KMS-11 (cell line): ENCODE results near the gene METTL9.

Source experiments
- H2AFZ ChIP-seq: fragments of 200-600 bp; sonication (generic); 2 replicates; pipeline ENCODE4 v1.6.1; 2016; ENCODE audit warnings: antibody characterized with exemption, mixed run types, low read depth
- H3K27ac ChIP-seq: fragments of 200-600 bp; sonication (generic); 2 replicates; pipeline ENCODE4 v1.6.1; 2016; ENCODE audit warnings: mild to moderate bottlenecking, mixed run types
- H3K27me3 ChIP-seq: fragments of 200-600 bp; sonication (generic); 2 replicates; pipeline ENCODE4 v1.6.1; 2017; ENCODE audit warnings: mild to moderate bottlenecking, low read depth, mixed run types, moderate library complexity; ENCODE audit not compliant: insufficient read depth
- H3K36me3 ChIP-seq: fragments of 200-600 bp; sonication (generic); 2 replicates; pipeline ENCODE4 v1.6.1; 2017; ENCODE audit warnings: mild to moderate bottlenecking, mixed run types; ENCODE audit not compliant: insufficient read depth
- H3K4me1 ChIP-seq: fragments of 200-600 bp; sonication (generic); 2 replicates; pipeline ENCODE4 v1.6.1; 2016; ENCODE audit warnings: mild to moderate bottlenecking, low read depth, mixed run types; ENCODE audit not compliant: poor library complexity, severe bottlenecking
- H3K4me2 ChIP-seq: fragments of 200-600 bp; sonication (generic); 2 replicates; pipeline ENCODE4 v1.7.0; 2016; ENCODE audit warnings: mild to moderate bottlenecking, mixed run types
- H3K4me3 ChIP-seq: fragments of 200-600 bp; sonication (generic); IDR thresholded peaks from 2 replicates; pipeline ENCODE4 v1.6.1; 2017; ENCODE audit warnings: low read depth, low read length, mixed read lengths; ENCODE audit not compliant: insufficient read depth
- H3K79me2 ChIP-seq: fragments of 200-600 bp; sonication (generic); 2 replicates; pipeline ENCODE4 v1.6.1; 2016; ENCODE audit warnings: low read depth, mixed run types; ENCODE audit not compliant: insufficient read depth
- H3K9ac ChIP-seq: fragments of 200-600 bp; sonication (generic); 2 replicates; pipeline ENCODE4 v1.6.1; 2016; ENCODE audit warnings: mild to moderate bottlenecking, mixed run types
- H4K20me1 ChIP-seq: fragments of 200-600 bp; sonication (generic); 2 replicates; pipeline ENCODE4 v1.6.1; 2016; ENCODE audit warnings: mild to moderate bottlenecking, mixed run types; ENCODE audit not compliant: insufficient read depth
- CTCF ChIP-seq: fragments of 200-600 bp; sonication (generic); conservative IDR thresholded peaks from 2 replicates; pipeline ENCODE4 v1.6.1; 2017; ENCODE audit warnings: low read depth, mild to moderate bottlenecking, antibody characterized with exemption, low read length, moderate library complexity, mixed read lengths

The METTL9 gene

GRCh38 chr16:21590796-21591195 is 8.6 kb upstream of the METTL9 start:
- Histone ChIP-seq H3K9ac (no peak overlapping the region), H3K4me2 (no peak overlapping the region)

GRCh38 chr16:21592191-21592590 is 7.2 kb upstream of the METTL9 start:
- no peaks in the 10 kb centered on the region for H3K4me1 ChIP-seq
- H3K27ac ChIP-seq = no peak overlapping the region
- no peaks in the 10 kb centered on the region for H3K36me3 ChIP-seq
- no peaks in the 10 kb centered on the region for H3K27me3 ChIP-seq
- no peak overlapping the region for H3K4me3 ChIP-seq
- no peak overlapping the region for H2AFZ ChIP-seq
- no peak overlapping the region for H3K4me2 ChIP-seq
- H3K79me2 ChIP-seq = no peaks in the 10 kb centered on the region
- TF ChIP-seq CTCF = no peak
- H3K9ac ChIP-seq = no peak overlapping the region
- H4K20me1 ChIP-seq = no peaks in the 10 kb centered on the region

More at GRCh38 chr16:21590796-21591195, 8.6 kb upstream of the METTL9 start:
- Histone ChIP-seq H3K4me3 (no peak overlapping the region), H2AFZ (no peak overlapping the region), H3K36me3 (no peaks in the 10 kb centered on the region), H4K20me1 (no peaks in the 10 kb centered on the region), H3K27me3 (no peaks in the 10 kb centered on the region), H3K79me2 (no peaks in the 10 kb centered on the region), H3K27ac (no peak overlapping the region), H3K4me1 (no peaks in the 10 kb centered on the region)
- TF ChIP-seq CTCF = no peak

GRCh38 chr16:21593530-21594289 is 5.7 kb upstream of the METTL9 start:
- Histone ChIP-seq H3K4me2 (no peak overlapping the region), H3K36me3 (no peaks in the 10 kb centered on the region), H3K4me1 (peaks cover 6% of the 10 kb centered on the region), H3K79me2 (no peaks in the 10 kb centered on the region), H4K20me1 (no peaks in the 10 kb centered on the region), H2AFZ (no peak overlapping the region), H3K4me3 (no peak overlapping the region), H3K27ac (no peak overlapping the region), H3K9ac (no peak overlapping the region), H3K27me3 (no peaks in the 10 kb centered on the region)
- no peak for TF ChIP-seq CTCF

- Histone ChIP-seq H3K79me2 (peaks cover 25% of the 10 kb centered on the region), H2AFZ (no peak overlapping the region; the same call in 1 of the 2 replicates), H3K4me3 (no peak overlapping the region), H3K4me2 (no peak overlapping the region), H3K27ac (no peak overlapping the region), H3K36me3 (no peaks in the 10 kb centered on the region), H3K27me3 (no peaks in the 10 kb centered on the region), H4K20me1 (no peaks in the 10 kb centered on the region), H3K4me1 (peaks cover 25% of the 10 kb centered on the region), H3K9ac (no peak overlapping the region)
- TF ChIP-seq CTCF = no peak
Measured at GRCh38 chr16:21597561-21598030, 1.8 kb upstream of the METTL9 start.
